ENCODE results near the gene FARS2.

- TF ChIP-seq CTCF (conservative IDR thresholded peaks at IDR 0.05): no peak
- TF ChIP-seq ZFX (IDR thresholded peaks at IDR 0.05): no peak
Observed at GRCh38 chr6:5478380-5478779, 217.1 kb downstream of the FARS2 start.
